ENCODE results near the gene ARHGEF7.

The ARHGEF7 gene

GRCh38 chr13:111111376-111111937 is 3.7 kb upstream of the ARHGEF7 start:
- no peak for DNase-seq

- no peak for DNase-seq
Observed at GRCh38 chr13:111112196-111112595, 2.9 kb upstream of the ARHGEF7 start.

- no peak for DNase-seq
Observed at GRCh38 chr13:111114362-111115060, 599 bp upstream of the ARHGEF7 start.

- DNase-seq = no peak
Observed at GRCh38 chr13:111115965-111116521, 933 bp downstream of the ARHGEF7 start.

- no peak for DNase-seq
Observed at GRCh38 chr13:111116856-111117255, 1.7 kb downstream of the ARHGEF7 start.

GRCh38 chr13:111117289-111117688 is 2.2 kb downstream of the ARHGEF7 start:
- DNase-seq = no peak

GRCh38 chr13:111117961-111118360 is 2.9 kb downstream of the ARHGEF7 start:
- DNase-seq = no peak

- DNase-seq = no peak
Observed at GRCh38 chr13:111118898-111119607, 3.9 kb downstream of the ARHGEF7 start.

- no peak for DNase-seq
Observed at GRCh38 chr13:111119966-111120365, 4.9 kb downstream of the ARHGEF7 start.

GRCh38 chr13:111120422-111120821 is 5.3 kb downstream of the ARHGEF7 start:
- DNase-seq = no peak

- DNase-seq = no peak
Observed at GRCh38 chr13:111120913-111121312, 5.8 kb downstream of the ARHGEF7 start.

- peak; percentile 32 for DNase-seq
Observed at GRCh38 chr13:111121506-111121905, 6.4 kb downstream of the ARHGEF7 start.

- peak; percentile 85 for DNase-seq
Observed at GRCh38 chr13:111122056-111122455, 6.9 kb downstream of the ARHGEF7 start.

GRCh38 chr13:111122631-111123030 is 7.5 kb downstream of the ARHGEF7 start:
- no peak for DNase-seq

GRCh38 chr13:111123221-111123620 is 8.1 kb downstream of the ARHGEF7 start:
- no peak for DNase-seq

GRCh38 chr13:111123649-111124048 is 8.5 kb downstream of the ARHGEF7 start:
- no peak for DNase-seq

GRCh38 chr13:111126509-111126908 is 11.4 kb downstream of the ARHGEF7 start:
- no peak for DNase-seq

GRCh38 chr13:111129465-111130115 is 14.5 kb downstream of the ARHGEF7 start:
- DNase-seq = no peak

- no peak for DNase-seq
Observed at GRCh38 chr13:111130116-111130508, 15.0 kb downstream of the ARHGEF7 start.

- DNase-seq = no peak
Observed at GRCh38 chr13:111131048-111131447, 15.9 kb downstream of the ARHGEF7 start.

- no peak for DNase-seq
Observed at GRCh38 chr13:111131611-111132010, 16.5 kb downstream of the ARHGEF7 start.

GRCh38 chr13:111132948-111133347 is 17.8 kb downstream of the ARHGEF7 start:
- DNase-seq = no peak

GRCh38 chr13:111139452-111139851 is 24.3 kb downstream of the ARHGEF7 start:
- DNase-seq = no peak

Measured in NCI-H510A (cell line).